NCI-H1048 (cell line): ENCODE results near the gene C4orf17.
"Not testable (repeated sequence)": the region's sequence is repeated elsewhere in the genome, so short reads cannot be mapped to it uniquely, and the experiment has no call there.

ENCODE experiments used
- DNase-seq: peaks from one replicate; lab custom pipeline; 2025; lab: John Stamatoyannopoulos, UW

The C4orf17 gene

GRCh38 chr4:99510721-99511120 is at the start of gene C4orf17:
C4orf17 (plus strand) TSS chr4:99511021; CDS start chr4:99513082, 2,061 bp downstream.
- DNase-seq = no peak

DNA sequence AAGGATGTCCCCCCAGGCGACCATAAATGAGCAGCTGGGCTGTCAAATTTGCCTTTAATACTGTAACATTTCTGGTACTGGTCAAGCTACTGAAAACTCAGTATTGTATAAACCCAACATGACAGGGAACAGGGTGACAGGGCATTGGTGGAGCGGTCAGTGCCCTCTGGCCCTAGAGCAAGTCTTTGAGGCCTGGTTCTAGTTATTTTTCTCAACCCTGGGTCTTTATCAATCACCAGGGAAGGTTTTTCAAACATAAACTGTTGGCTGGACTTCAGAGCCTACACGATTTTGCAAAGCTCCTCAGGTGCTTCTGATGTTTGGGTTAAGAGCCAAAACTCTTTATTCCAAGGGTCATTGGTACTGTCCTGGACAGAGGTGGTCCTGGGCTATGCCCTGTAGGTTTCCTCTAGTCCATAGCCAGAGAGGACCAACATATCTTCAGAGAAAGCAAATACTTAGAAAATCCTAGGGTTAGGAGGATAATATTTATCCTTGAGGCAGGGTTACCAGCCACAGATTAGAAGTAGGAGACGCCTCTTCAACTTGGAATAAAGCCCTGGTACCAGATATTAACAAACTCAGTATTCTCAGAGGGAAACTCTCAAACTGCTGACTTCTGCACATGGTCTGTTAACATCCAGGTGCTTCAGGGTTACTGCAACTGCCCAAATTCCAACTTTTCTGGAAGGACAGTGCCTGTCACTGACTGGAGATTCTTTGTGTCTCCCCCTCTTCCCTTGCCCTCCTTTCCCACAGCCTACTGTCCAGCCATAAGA is 49.0 kb upstream of the C4orf17 start:
- DNase-seq = no peak

DNA sequence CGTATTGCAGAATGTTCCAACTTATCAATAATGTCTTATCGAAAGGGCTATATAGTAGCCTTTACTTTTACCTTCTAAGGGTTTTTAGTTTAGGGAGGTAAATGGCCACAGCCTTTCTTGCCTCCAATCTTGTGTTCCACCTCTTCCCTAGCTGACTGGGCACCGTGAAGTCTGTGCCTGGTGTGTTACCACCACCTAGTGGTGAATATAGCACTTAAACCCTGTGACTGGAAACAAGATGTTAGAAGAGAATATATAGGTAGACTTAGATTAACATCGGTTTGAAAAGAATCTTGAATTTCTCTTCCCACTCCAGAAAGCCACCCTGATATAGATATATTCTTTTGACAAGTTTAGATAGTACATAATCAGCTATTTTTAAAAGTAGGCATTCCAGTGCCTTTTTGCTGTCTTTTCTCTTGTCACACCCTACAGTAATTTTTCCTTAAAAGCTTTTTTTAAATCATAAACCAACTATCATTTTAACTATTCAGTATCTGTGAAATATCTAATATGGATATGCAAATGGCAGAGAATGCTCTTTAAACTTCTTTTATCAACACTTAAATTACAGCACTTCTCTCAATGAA is 47.9 kb upstream of the C4orf17 start:
- peak; percentile 37 for DNase-seq

DNA sequence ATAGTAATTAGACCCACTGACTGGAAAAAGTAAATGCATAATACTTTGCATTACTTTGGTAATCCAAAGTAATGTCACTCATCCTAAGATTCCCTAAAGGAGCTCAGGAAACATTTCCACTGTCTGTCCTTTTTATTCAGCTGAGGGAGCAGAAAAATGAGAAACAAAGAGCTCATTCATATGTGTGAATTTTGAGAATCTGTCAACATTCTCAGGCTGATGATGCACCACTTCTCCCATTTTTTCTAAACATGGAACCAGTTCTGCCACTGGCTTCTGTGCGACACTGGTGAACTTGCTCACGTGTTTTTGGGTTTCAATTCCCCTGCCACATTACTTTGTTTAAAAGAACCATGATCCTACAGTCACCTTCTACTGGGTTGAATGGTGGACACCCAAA is 47.3 kb upstream of the C4orf17 start:
- no peak for DNase-seq

- DNase-seq = no peak
Measured at GRCh38 chr4:99467887-99468286, 42.9 kb upstream of the C4orf17 start.

DNA sequence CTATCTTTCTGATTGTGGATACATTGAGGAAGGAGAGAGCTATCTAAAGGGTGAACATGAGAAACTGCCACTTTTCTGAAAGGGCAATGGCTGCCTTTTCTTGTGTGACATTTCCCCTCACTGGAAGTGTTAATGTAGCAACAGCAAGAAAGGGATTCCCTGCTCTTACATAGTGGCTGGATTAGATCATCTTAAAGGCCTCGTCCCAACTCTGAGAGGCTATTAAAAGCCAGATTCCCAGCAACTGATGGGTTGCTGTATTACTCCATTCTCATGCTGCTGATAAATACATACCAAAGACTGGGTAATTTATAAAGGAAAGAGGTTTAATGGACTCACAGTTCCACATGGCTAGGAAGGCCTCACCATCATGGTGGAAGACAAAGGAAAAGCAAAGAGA is 41.9 kb upstream of the C4orf17 start:
- DNase-seq = no peak

GRCh38 chr4:99471349-99471748 is 39.5 kb upstream of the C4orf17 start:
- no peak for DNase-seq

DNA sequence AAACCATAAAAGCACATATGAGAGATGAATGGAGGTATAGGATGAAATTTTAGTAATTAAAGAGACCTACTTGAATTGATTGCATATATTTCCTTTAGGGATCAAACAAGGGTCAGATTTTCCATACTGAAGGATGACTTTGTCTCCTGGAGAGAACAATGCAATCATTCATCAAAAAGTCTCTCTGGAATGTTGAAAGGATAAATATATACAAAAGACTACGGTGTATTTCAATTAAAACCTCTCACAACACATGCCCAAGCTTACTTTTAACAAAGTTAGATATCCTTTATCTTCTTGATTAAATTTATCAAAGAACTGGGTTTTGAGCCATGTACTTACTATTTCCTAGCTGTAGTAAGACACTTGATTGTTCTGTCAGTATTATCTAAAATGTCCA is 38.9 kb upstream of the C4orf17 start:
- DNase-seq = no peak

DNA sequence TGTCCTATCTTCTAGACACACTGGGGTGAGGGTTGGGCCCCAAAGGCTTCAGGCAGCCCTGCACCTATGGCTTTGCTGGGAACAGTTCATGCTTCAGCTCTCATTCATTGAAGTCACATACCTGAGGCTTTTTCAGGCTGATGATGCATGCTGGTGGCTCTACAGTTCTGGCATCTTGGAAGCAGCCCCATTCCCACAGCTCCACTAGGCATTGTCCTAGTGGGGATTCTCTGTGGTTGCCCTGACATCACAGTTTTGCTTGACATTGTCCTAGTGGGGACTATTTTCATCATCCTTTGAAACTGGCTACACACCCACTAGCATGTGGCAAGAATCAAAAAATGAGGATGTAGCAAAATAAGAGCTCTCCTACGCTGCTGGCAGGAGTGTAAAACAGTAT is 37.7 kb upstream of the C4orf17 start:
- DNase-seq = no peak

DNA sequence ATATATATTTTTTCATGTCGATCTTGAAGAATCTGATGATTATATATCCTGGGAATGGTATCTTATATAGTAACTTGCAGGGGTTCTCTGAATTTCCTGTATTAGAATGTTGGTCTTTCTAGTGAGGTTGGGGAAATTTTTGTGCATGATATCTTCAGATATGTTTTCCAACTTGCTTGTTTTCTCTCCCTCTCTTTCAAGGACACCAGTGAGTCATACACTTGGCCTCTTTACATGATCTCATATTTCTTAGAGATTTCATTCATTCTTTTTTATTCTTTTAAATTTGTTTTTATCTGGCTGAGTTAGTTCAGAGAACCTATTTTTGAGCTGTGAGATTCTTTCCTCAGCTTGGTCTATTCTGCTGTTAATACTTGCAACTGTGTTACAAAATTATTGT is 27.2 kb upstream of the C4orf17 start:
- no peak for DNase-seq

DNA sequence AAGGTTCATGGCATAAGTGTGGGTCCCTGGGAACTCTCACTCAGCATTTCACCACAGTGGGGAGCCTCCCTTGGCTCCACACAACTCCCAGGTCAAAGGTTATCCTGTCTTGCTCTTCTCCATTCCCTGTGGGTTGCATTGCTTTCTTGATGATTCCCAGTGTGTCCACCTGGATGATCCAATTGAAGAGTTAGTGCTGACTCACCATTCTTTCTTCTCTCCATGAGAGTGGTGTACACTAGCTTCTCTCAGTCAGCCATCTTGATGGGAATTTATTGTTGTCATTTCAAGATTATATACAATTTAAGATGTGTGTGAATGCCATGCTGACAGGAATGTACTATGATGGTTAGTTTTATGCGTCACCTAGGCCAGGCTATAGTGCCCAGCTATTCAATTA is 25.6 kb upstream of the C4orf17 start:
- no peak for DNase-seq

DNA sequence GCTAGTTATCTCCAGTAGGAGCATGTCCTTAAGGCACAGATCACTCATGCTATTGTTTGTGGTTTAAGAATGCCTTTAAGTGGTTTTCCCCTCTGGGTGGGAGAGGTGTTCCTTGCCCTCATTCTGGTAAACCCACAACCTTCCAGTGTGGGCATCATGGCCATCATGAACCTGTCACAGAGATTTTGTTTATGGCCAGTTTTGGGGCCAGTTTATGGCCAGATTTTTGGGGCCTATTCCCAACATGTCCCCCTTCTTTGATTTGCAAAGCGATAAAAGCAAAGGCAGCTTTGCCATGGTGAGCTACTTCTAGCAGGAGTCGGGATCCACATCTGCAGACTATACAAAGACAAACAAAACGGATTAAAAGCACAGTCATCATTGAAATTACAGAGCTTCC is 24.2 kb upstream of the C4orf17 start:
- DNase-seq = not testable (repeated sequence)

DNA sequence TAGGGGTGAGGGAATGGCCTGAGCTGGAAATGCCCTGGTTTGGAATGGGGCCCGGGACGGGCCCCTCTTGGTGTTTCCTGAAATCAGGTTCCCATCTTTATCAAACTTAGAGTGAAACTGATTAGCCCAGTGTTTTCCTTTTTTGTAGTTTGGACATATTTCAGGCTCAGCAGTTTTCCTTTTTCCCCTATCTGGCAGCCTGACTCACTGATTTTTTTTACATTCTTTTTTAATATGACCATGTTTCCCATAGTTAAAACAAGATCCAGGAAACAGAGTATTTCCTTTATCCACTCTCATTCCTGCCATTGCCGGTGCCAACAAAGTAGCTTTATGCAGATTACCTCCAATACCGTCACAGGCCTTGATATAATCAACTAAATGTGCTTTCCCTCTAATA is 20.5 kb upstream of the C4orf17 start:
- DNase-seq = no peak

DNA sequence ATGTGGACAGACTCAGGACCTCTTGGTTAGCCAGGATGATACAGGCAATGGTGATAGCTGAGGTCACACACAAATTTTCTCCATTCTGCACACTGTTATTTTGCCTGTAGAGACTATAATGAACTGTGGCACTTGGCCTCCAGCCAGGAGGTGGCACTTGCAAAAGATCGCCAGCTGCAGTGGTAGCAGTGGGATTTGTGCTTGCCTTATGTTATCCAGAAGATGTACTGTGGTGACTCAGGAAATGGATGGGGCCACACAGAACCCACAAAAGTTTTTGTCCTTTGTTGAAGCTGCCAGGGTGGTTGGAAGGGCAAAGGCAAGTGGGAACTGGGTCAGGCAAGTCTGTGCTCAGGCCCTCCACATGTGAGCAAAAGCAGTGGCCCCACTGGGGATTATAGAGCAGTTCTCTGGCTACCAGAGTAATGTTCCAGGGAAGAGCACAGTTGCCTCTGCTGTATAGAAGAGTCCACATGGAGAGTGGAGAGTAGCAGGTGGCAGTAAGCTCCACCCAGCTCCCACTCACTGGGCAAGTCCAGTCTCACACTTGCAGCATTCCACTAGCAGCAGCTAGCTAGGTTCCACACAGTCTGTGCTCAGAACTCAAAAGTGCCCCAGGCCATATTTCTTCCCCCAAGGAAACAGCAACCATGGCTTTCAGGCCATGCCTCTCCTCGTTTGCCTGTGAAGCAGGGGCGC is 5.9 kb upstream of the C4orf17 start:
- no peak for DNase-seq

- no peak for DNase-seq
Measured at GRCh38 chr4:99506781-99507180, 4.0 kb upstream of the C4orf17 start.

- DNase-seq = no peak
Measured at GRCh38 chr4:99507349-99507748, 3.5 kb upstream of the C4orf17 start.

GRCh38 chr4:99507762-99508161 is 3.1 kb upstream of the C4orf17 start:
- DNase-seq = no peak

GRCh38 chr4:99518601-99519295 is 7.9 kb downstream of the C4orf17 start:
- DNase-seq = no peak

DNA sequence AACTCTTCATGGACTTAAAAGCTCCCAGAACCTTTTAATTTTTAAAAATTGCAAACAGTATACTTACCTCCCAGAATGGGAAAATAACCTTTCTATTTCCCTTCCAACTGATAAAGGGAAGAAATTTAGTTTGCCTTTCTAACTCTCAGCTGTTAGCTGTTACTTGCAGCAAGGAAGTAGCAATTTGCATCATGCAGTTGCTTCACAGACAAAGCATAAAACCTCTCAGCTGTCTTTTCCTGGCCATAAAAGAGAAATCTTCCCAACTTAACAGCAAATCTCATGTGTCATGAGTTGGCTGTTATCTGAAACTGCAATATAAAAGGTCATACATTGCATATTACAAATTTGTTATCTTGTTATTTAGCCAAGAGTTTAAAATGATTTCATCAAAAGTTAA is 18.4 kb downstream of the C4orf17 start:
- no peak for DNase-seq

DNA sequence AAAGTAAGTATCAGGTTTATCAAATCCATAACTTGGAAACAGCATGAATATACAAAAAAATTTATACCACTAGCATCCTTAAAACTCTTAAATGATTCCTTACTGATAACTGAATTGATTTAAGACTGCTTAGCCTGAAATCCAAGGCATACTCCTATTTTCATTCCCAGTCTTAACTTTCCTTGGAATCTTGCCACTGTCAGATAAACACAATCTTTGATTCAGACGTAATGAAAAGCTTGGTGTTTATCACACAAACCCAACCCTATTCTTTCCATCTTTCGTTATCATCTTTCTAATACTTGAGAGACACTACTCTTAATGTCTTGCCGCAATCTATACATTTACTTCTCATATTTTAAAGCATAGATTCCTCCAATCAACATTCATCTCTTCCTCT is 19.1 kb downstream of the C4orf17 start:
- DNase-seq = no peak

DNA sequence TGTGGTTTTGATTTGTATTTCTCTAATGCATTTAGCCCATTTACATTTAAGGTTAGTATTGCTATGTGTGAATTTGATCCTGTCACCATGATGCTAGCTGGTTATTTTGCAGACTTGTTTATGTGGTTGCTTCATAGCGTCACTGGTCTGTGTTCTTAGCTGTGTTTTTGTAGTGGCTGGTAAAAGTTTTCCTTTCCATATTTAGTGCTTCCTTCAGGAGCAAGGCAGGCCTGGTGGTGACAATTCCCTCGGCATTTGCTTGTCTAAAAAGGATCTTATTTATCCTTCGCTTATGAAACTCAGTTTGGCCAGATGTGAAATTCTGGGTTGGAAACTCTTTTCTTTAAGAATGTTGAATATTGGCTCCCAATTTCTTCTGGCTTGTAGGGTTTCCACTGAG is 23.9 kb downstream of the C4orf17 start:
- not testable (repeated sequence) for DNase-seq

DNA sequence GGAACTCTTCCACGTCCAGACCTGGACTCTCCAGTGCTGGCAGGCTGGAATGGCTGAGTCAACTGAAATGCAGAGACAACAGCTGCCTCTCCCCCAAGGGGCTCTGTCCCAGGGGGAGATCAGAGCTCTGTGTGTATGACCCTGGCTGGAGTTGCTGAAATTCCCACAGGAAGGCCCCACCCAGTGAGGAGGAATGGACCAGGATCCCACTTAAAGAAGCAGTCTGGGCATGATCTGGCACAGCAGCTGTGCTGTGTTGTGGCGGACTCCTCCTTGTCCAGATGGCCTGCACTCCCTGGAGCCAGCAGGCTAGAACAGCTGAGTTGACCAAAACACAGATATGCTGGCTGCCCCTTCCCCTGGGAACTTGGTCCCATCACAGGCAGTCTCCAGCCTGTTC is 25.4 kb downstream of the C4orf17 start:
- DNase-seq = no peak

GRCh38 chr4:99536848-99537247 is 26.0 kb downstream of the C4orf17 start:
- no peak for DNase-seq
